K562 (cell line): ENCODE results near the gene ZCCHC4. TPM values are rescaled to one million over a fixed set of nuclear protein-coding genes. Genes with fewer than 3 reads are reported as not detected.

ENCODE experiments used
- AFF1 ChIP-seq, 2 experiments: fragments of 450-650 bp; IDR thresholded peaks; 2 replicates each; pipeline ENCODE4 v1.6.1; 2018; ENCODE audit warnings: mild to moderate bottlenecking in 2 of 2, low read depth in 1 of 2; ENCODE audit not compliant: partially characterized antibody in 2 of 2
- AFF4 ChIP-seq: sonication (generic); formaldehyde crosslinking; IDR thresholded peaks from 2 replicates; pipeline ENCODE4 v1.8.0; 2023; ENCODE audit warnings: mild to moderate bottlenecking, missing genetic modification reagents
- C11orf30 ChIP-seq: fragments of 450-650 bp; IDR thresholded peaks from 2 replicates; pipeline ENCODE4 v1.6.1; 2016; ENCODE audit warnings: low read depth, mild to moderate bottlenecking
- CCNT2 ChIP-seq: IDR thresholded peaks from 2 replicates; pipeline ENCODE4 v1.6.1; 2011; ENCODE audit warnings: borderline replicate concordance, low read depth, mild to moderate bottlenecking, moderate library complexity, mixed read lengths, low read length; ENCODE audit not compliant: insufficient read length; ENCODE audit errors: extremely low read depth
- CTBP1 ChIP-seq: fragments of 450-650 bp; IDR thresholded peaks from 2 replicates; pipeline ENCODE4 v1.6.1; 2016; ENCODE audit warnings: borderline replicate concordance
- MAFF ChIP-seq: IDR thresholded peaks from 2 replicates; pipeline ENCODE4 v1.6.1; 2012; ENCODE audit warnings: low read length, improper control_type of control experiment
- MEF2A ChIP-seq: IDR thresholded peaks from 2 replicates; pipeline ENCODE4 v1.6.1; 2011; ENCODE audit warnings: low read depth, mild to moderate bottlenecking, low read length, moderate library complexity; ENCODE audit not compliant: control insufficient read depth
- NR2C1 ChIP-seq, 2 experiments: fragments of 450-650 bp; IDR thresholded peaks; 2 replicates each; pipeline ENCODE4 v1.6.1; 2017; ENCODE audit warnings: mild to moderate bottlenecking in 2 of 2, antibody characterized with exemption in 1 of 2, inconsistent platforms in 1 of 2, missing compliant biosample characterization in 1 of 2, missing genetic modification characterization in 1 of 2
- RCOR1 ChIP-seq, 2 experiments: IDR thresholded peaks; 2 replicates each; pipeline ENCODE4 v1.6.1; 2012; ENCODE audit warnings: low read depth in 2 of 2, low read length in 2 of 2, borderline replicate concordance in 1 of 2, improper control_type of control experiment in 1 of 2
- SIN3B ChIP-seq: fragments of 450-650 bp; IDR thresholded peaks from 2 replicates; pipeline ENCODE4 v1.6.1; 2017; ENCODE audit warnings: low read depth, mild to moderate bottlenecking, moderate library complexity
- SP1 ChIP-seq: sonication (generic); formaldehyde crosslinking; IDR thresholded peaks from 2 replicates; pipeline ENCODE4 v1.8.1; 2022; ENCODE audit warnings: mild to moderate bottlenecking, missing genetic modification reagents
- TCF3 ChIP-seq: sonication (generic); formaldehyde crosslinking; IDR thresholded peaks from 2 replicates; pipeline ENCODE4 v1.4.0; 2020; ENCODE audit warnings: mild to moderate bottlenecking, missing genetic modification reagents
- ZNF140 ChIP-seq: fragments of 250-450 bp; sonication (Bioruptor Pico); IDR thresholded peaks from 2 replicates; pipeline ENCODE4 v1.8.0; 2021; ENCODE audit warnings: moderate library complexity, mild to moderate bottlenecking, inconsistent platforms
- ZNF24 ChIP-seq: fragments of 450-650 bp; IDR thresholded peaks from 2 replicates; pipeline ENCODE4 v1.6.1; 2016
- ZNF398 ChIP-seq: fragments of 250-450 bp; sonication (Bioruptor Pico); IDR thresholded peaks from 2 replicates; pipeline ENCODE4 v1.8.0; 2021; ENCODE audit warnings: moderate library complexity, mild to moderate bottlenecking, inconsistent platforms
- polyA plus RNA-seq, 8 experiments: library from polyadenylated mRNA; depleted of rRNA in 4 of 8; stranded (reverse) in 5 of 8; unstranded in 3 of 8; fragments of >200 nt; fragmentation: Nextera tagmentation in 2 of 8; fragmentation: Illumina TruSeq in 1 of 8; extraction: Ambion mirVana in 2 of 8; extraction: Trizol in 1 of 8; gene quantifications; 2 replicates each; pipeline versions ENCODE4 v1.2.1 to v1.2.3, GENCODE V29; 2011 to 2014; ENCODE audit warnings: inconsistent platforms in 1 of 8, missing spikeins in 1 of 8
- total RNA-seq, 7 experiments: library from RNA; depleted of rRNA in 6 of 7; stranded (reverse); fragments of >200 nt in 6 of 7; fragmentation: Illumina TruSeq in 2 of 7; extraction: Trizol in 2 of 7; gene quantifications; 2 replicates each; pipeline versions ENCODE4 v1.2.1 to v1.2.3, GENCODE V29; 2011 to 2021; ENCODE audit warnings: low replicate concordance in 1 of 7
- TF ChIP-seq, protein P1 (sequence below): fragments of 450-650 bp; formaldehyde crosslinking; IDR thresholded peaks from 2 replicates; pipeline ENCODE4 v1.4.0; 2022; ENCODE audit warnings: mild to moderate bottlenecking, moderate library complexity

The ZCCHC4 gene
- total and polyA plus RNA-seq, 9 of the 15 experiments (the other 6 are each of a cell fraction or from before 2014, with no cell fraction given): 5.3 to 26.1 (median 15.2) TPM

DNA sequence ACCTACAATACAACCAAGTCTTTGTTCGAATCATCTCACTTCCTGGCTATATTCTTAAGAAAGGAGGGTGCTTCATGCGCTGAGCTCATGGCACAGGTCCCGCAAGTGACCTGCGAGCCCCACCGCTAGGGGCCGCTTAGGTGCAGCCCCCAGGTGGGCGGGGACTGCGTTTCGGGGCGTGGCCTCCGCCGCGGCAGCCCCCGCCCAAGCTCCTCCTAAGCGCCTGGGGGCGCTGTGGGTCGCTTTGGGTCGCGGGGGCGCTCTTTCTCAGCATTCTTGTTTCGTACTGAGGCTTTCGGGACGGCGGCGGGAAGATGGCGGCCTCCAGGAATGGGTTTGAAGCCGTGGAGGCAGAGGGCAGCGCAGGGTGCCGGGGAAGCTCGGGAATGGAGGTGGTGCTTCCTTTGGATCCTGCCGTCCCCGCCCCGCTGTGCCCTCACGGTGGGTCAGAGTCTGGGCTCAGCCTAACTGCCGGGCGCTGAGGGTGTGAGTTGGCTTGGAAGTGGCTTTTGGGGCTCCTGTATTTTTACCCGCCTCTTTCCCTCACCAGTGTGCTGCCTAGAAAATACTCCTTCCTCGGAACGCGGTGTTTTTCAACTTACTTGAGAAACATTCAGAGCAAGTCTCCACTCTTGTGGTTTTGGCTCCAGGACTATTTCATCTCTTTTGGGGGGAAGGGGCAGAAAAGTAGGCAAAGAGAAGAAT lies at the start of gene ZCCHC4 (continued):
- peak; percentile 6 to 68 for TF ChIP-seq AFF1 (IDR thresholded peaks at IDR 0.05; ENCODE audit: low read depth in 1 of 2, partially characterized antibody in 2 of 2)
- peak; percentile 29; the same call in 1 of the 2 replicates for TF ChIP-seq MEF2A
- peak; percentile 37; the same call in 1 of the 2 replicates for TF ChIP-seq TCF3 (CRISPR knock-in tag)
- TF ChIP-seq, protein P1, sequence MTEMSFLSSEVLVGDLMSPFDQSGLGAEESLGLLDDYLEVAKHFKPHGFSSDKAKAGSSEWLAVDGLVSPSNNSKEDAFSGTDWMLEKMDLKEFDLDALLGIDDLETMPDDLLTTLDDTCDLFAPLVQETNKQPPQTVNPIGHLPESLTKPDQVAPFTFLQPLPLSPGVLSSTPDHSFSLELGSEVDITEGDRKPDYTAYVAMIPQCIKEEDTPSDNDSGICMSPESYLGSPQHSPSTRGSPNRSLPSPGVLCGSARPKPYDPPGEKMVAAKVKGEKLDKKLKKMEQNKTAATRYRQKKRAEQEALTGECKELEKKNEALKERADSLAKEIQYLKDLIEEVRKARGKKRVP (CRISPR knock-in tag): no peak
- no peak for TF ChIP-seq MAFF
- TF ChIP-seq NR2C1 (IDR thresholded peaks at IDR 0.05): peak; percentile 86
- peak; percentile 49 for TF ChIP-seq NR2C1 (tag; IDR thresholded peaks at IDR 0.05)
- peak; percentile 78 for TF ChIP-seq CTBP1
- peak; percentile 99 for TF ChIP-seq C11orf30
- peak; percentile 95 for TF ChIP-seq CCNT2
- peak in 1 of 2 experiments; percentile 91; a peak in 2 of 4 replicates for TF ChIP-seq RCOR1 (IDR thresholded peaks at IDR 0.05; ENCODE audit: borderline replicate concordance in 1 of 2, low read depth in 2 of 2, low read length in 2 of 2)
- no peak for TF ChIP-seq ZNF140
- peak; percentile 98 for TF ChIP-seq SIN3B
- TF ChIP-seq ZNF24: 0 out of 2 replicates have a peak, but pooled peaks have one; percentile 45
- TF ChIP-seq AFF4: peak; percentile 77; the same call in 1 of the 2 replicates
- peak; percentile 99 for TF ChIP-seq SP1 (CRISPR knock-in tag)
- TF ChIP-seq ZNF398: no peak
